Keratinocyte (primary cell): ENCODE results near the gene SPX. TPM values are rescaled to one million over a fixed set of nuclear protein-coding genes. Genes with fewer than 3 reads are reported as not detected.

Experiments
- DNase-seq: peaks from one replicate; pipeline ENCODE4 v3.0.0-alpha.2; 2011; ENCODE audit warnings: low read depth, missing footprints, low spot score
- FAIRE-seq: peaks from 2 replicates; lab custom pipeline; 2011; peaks lifted over from hg19 to GRCh38; lab: Jason Lieb, UNC
- H2AFZ ChIP-seq: 2 replicates; pipeline ENCODE4 v1.6.0; 2012; ENCODE audit warnings: low read length, control low read depth, inconsistent platforms; ENCODE audit not compliant: control insufficient read depth
- H3K27ac ChIP-seq: 2 replicates; pipeline ENCODE4 v1.5.1; 2011; ENCODE audit warnings: low read length; ENCODE audit not compliant: control insufficient read depth, insufficient read depth
- H3K27me3 ChIP-seq: 3 replicates; pipeline ENCODE4 v1.6.0; 2011; ENCODE audit warnings: low read length; ENCODE audit not compliant: control insufficient read depth, insufficient read depth; ENCODE audit errors: extremely low read depth
- H3K36me3 ChIP-seq, 2 experiments: 2 replicates in 1 of 2; 3 replicates in 1 of 2; pipeline ENCODE4 v1.5.1; 2011; ENCODE audit warnings: low read length in 2 of 2, mild to moderate bottlenecking in 1 of 2; ENCODE audit not compliant: control insufficient read depth in 2 of 2, insufficient read depth in 2 of 2; ENCODE audit errors: extremely low read depth in 1 of 2
- H3K4me1 ChIP-seq: 3 replicates; pipeline ENCODE4 v1.5.1; 2011; ENCODE audit warnings: low read length; ENCODE audit not compliant: control insufficient read depth, insufficient read depth; ENCODE audit errors: extremely low read depth
- H3K4me2 ChIP-seq: 3 replicates; pipeline ENCODE4 v1.6.0; 2011; ENCODE audit warnings: low read depth, low read length; ENCODE audit not compliant: control insufficient read depth, insufficient read depth; ENCODE audit errors: extremely low read depth
- H3K4me3 ChIP-seq, 3 experiments: fragments of 200-600 bp in 1 of 3; sonication (generic) in 1 of 3; 2 replicates in 2 of 3; 3 replicates in 1 of 3; pipeline ENCODE4 v1.5.1; 2011 to 2016; ENCODE audit warnings: low read length in 3 of 3, mild to moderate bottlenecking in 3 of 3, control low read depth in 2 of 3, inconsistent platforms in 1 of 3, low read depth in 1 of 3, mixed read lengths in 1 of 3, mixed run types in 1 of 3, moderate library complexity in 1 of 3; ENCODE audit not compliant: control insufficient read depth in 2 of 3, insufficient read depth in 2 of 3; ENCODE audit errors: extremely low read depth in 1 of 3
- H3K79me2 ChIP-seq: 2 replicates; pipeline ENCODE4 v1.6.0; 2012; ENCODE audit warnings: low read length; ENCODE audit not compliant: control insufficient read depth, insufficient read depth
- H3K9ac ChIP-seq: 3 replicates; pipeline ENCODE4 v1.6.0; 2011; ENCODE audit warnings: low read length; ENCODE audit not compliant: control insufficient read depth, insufficient read depth; ENCODE audit errors: extremely low read depth
- H3K9me1 ChIP-seq: 3 replicates; pipeline ENCODE4 v1.6.0; 2011; ENCODE audit warnings: low read length; ENCODE audit not compliant: control insufficient read depth, insufficient read depth; ENCODE audit errors: extremely low read depth
- H3K9me3 ChIP-seq: 2 replicates; pipeline ENCODE4 v1.5.1; 2012; ENCODE audit warnings: low read depth, low read length; ENCODE audit not compliant: control insufficient read depth
- H4K20me1 ChIP-seq: 3 replicates; pipeline ENCODE4 v1.6.0; 2011; ENCODE audit warnings: low read length; ENCODE audit not compliant: control insufficient read depth, insufficient read depth; ENCODE audit errors: extremely low read depth
- CTCF ChIP-seq, 3 experiments: IDR thresholded peaks in 1 of 3; conservative IDR thresholded peaks in 1 of 3; optimal IDR thresholded peaks in 1 of 3; 2 replicates in 2 of 3; 3 replicates in 1 of 3; pipeline versions ENCODE3 to v1.5.1; 2011; ENCODE audit warnings: low read length in 3 of 3, mild to moderate bottlenecking in 3 of 3, moderate library complexity in 2 of 3, control low read depth in 1 of 3, inconsistent platforms in 1 of 3; ENCODE audit not compliant: insufficient read depth in 2 of 3; ENCODE audit errors: extremely low read depth in 1 of 3
- EZH2 ChIP-seq: IDR thresholded peaks from one replicate; pipeline ENCODE4 v1.6.1; 2012; ENCODE audit warnings: inconsistent platforms, mild to moderate bottlenecking, low read length, moderate library complexity
- dilution Hi-C: fragments of 300-500 bp; cut with MboI; formaldehyde crosslinking; loops from one replicate; pipeline ENCODE4 v1.7.0; 2020; ENCODE audit warnings: low sequenced_read_pairs; ENCODE audit not compliant: extremely low pct_ligation_motif_present
- polyA plus RNA-seq, 5 experiments: library from polyadenylated mRNA; depleted of rRNA in 3 of 5; stranded (reverse) in 3 of 5; stranded (forward) in 1 of 5; unstranded in 1 of 5; fragments of >200 nt; gene quantifications; 1 replicate in 1 of 5; 2 replicates in 3 of 5; 3 replicates in 1 of 5; pipeline versions ENCODE4 v1.2.1 to v1.2.3, GENCODE V29; 2011 to 2012; ENCODE audit warnings: missing spikeins in 2 of 5, low read depth in 1 of 5, low replicate concordance in 1 of 5

Gene SPX
- polyA plus RNA-seq, 1 donor (not counting 4 experiments of a cell fraction or from before 2014, with no cell fraction given), result 0.12 TPM

- H3K36me3 ChIP-seq, result no peaks in the 10 kb centered on the region
- FAIRE-seq, result no peak
- no peaks in the 10 kb centered on the region for H3K9me3 ChIP-seq
- H2AFZ ChIP-seq, result peak overlapping the region; percentile 87
- H4K20me1 ChIP-seq, result no peaks in the 10 kb centered on the region
- H3K9me1 ChIP-seq, result no peaks in the 10 kb centered on the region
- no peak for DNase-seq
- no peaks in the 10 kb centered on the region for H3K79me2 ChIP-seq
- H3K9ac ChIP-seq, result peak overlapping the region; percentile 16
- no peak overlapping the region for H3K27ac ChIP-seq
- dilution Hi-C loops, result no loop called here
- TF ChIP-seq EZH2, result no peak
- no peak for TF ChIP-seq CTCF (optimal IDR thresholded peaks at IDR 0.05 in 1 of 3, IDR thresholded peaks at IDR 0.05 in 1 of 3, conservative IDR thresholded peaks at IDR 0.05 in 1 of 3; ENCODE audit: extremely low read depth in 1 of 3, insufficient read depth in 2 of 3, low read length in 3 of 3)
- H3K27me3 ChIP-seq, result peaks cover 27% of the 10 kb centered on the region
- H3K4me3 ChIP-seq, result peak overlapping the region; percentile 55 to 75 (median 67)
- H3K4me2 ChIP-seq, result peak overlapping the region; percentile 90
- no peaks in the 10 kb centered on the region for H3K4me1 ChIP-seq
Measured at GRCh38 chr12:21527451-21528180, 1.5 kb downstream of the SPX start.

DNA sequence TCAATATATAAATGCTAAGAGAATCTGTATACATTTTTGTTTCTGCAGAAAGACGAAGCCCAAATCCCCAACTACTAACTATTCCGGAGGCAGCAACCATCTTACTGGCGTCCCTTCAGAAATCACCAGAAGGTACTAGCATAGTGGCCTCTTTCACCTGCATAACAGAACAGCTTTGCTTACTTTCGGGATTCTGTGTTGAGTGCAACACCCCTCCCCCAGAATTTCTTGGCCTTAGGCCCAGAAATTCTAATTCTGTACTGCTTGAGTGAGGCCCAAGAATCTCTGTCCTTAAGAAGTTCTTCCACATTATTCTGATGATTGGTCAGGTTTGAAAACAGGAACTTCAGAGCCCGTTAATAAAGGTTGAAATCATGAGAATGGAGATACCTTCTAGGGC lies 2.9 kb downstream of the SPX start:
- no peak for FAIRE-seq
- no peak overlapping the region for H3K4me3 ChIP-seq
- no peak overlapping the region for H3K27ac ChIP-seq
- no peak overlapping the region for H3K9ac ChIP-seq
- no peaks in the 10 kb centered on the region for H4K20me1 ChIP-seq
- dilution Hi-C loops, result no loop called here
- no peak overlapping the region for H3K4me2 ChIP-seq
- no peaks in the 10 kb centered on the region for H3K4me1 ChIP-seq
- H3K36me3 ChIP-seq, result no peaks in the 10 kb centered on the region
- TF ChIP-seq CTCF (optimal IDR thresholded peaks at IDR 0.05 in 1 of 3, IDR thresholded peaks at IDR 0.05 in 1 of 3, conservative IDR thresholded peaks at IDR 0.05 in 1 of 3; ENCODE audit: extremely low read depth in 1 of 3, insufficient read depth in 2 of 3, low read length in 3 of 3) (no peak), EZH2 (no peak)
- H3K9me3 ChIP-seq, result no peaks in the 10 kb centered on the region
- H3K27me3 ChIP-seq, result peaks cover 27% of the 10 kb centered on the region
- no peak for DNase-seq
- no peaks in the 10 kb centered on the region for H3K79me2 ChIP-seq
- no peaks in the 10 kb centered on the region for H3K9me1 ChIP-seq
- H2AFZ ChIP-seq, result no peak overlapping the region
